Measurements from ENCODE around the gene PSKH1.

Gene PSKH1

DNA sequence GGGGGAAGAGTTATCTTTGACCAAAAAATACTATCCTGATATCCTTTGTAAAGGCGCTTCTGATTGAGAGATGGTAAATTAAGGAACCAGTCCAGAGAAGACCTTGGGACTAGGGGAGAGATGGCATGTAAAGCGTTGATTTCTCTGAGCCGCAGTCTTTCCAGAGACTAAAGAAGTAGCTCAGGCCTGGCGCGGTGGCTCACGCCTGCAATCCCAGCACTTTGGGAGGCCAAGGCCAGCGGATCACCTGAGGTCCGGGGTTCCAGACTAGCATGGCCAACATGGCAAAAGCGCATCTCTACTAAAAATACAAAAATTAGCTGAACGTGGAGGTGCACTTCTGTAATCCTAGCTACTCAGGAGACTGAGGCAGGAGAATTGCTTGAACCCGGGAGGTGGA lies 44.9 kb upstream of the PSKH1 start:
- TF ChIP-seq NFIC (IDR thresholded peaks at IDR 0.05) (no peak), YY1 (IDR thresholded peaks at IDR 0.05; ENCODE audit: low read depth) (no peak), RAD21 (IDR thresholded peaks at IDR 0.05; ENCODE audit: low read depth) (no peak), FOXM1 (IDR thresholded peaks at IDR 0.05; ENCODE audit: borderline replicate concordance, low read depth) (no peak), CEBPB (IDR thresholded peaks at IDR 0.05) (no peak), ZBTB7A (IDR thresholded peaks at IDR 0.05; ENCODE audit: low read depth) (no peak), CREB1 (IDR thresholded peaks at IDR 0.05; ENCODE audit: low read depth) (no peak), EGR1 (IDR thresholded peaks at IDR 0.05) (no peak), TEAD4 (IDR thresholded peaks at IDR 0.05) (no peak), TAF1 (IDR thresholded peaks at IDR 0.05; ENCODE audit: low read depth) (no peak), TCF12 (IDR thresholded peaks at IDR 0.05; ENCODE audit: low read depth) (no peak)
- TF ChIP-seq, protein P1, sequence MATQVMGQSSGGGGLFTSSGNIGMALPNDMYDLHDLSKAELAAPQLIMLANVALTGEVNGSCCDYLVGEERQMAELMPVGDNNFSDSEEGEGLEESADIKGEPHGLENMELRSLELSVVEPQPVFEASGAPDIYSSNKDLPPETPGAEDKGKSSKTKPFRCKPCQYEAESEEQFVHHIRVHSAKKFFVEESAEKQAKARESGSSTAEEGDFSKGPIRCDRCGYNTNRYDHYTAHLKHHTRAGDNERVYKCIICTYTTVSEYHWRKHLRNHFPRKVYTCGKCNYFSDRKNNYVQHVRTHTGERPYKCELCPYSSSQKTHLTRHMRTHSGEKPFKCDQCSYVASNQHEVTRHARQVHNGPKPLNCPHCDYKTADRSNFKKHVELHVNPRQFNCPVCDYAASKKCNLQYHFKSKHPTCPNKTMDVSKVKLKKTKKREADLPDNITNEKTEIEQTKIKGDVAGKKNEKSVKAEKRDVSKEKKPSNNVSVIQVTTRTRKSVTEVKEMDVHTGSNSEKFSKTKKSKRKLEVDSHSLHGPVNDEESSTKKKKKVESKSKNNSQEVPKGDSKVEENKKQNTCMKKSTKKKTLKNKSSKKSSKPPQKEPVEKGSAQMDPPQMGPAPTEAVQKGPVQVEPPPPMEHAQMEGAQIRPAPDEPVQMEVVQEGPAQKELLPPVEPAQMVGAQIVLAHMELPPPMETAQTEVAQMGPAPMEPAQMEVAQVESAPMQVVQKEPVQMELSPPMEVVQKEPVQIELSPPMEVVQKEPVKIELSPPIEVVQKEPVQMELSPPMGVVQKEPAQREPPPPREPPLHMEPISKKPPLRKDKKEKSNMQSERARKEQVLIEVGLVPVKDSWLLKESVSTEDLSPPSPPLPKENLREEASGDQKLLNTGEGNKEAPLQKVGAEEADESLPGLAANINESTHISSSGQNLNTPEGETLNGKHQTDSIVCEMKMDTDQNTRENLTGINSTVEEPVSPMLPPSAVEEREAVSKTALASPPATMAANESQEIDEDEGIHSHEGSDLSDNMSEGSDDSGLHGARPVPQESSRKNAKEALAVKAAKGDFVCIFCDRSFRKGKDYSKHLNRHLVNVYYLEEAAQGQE (IDR thresholded peaks at IDR 0.05; ENCODE audit: low read depth): no peak

DNA sequence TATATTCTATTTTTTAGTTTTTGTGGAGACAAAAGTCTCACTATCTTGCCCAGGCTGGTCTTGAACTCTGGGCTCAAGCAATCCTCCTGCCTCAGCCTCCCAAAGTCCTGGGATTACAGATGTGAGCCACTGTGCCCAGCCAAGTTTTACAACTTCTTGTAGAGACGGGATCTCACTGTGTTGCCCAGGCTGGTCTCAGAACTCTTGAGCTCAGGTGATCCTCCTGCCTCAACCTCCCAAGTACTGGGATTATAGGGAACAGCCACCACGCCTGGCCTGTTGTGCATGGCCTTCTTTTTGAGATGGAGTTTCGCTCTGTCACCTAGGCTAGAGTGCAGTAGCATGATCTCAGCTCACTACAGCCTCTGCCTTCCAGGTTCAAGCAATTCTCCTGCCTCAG lies 39.4 kb upstream of the PSKH1 start:
- TF ChIP-seq TCF12 (IDR thresholded peaks at IDR 0.05; ENCODE audit: low read depth) (no peak), EP300 (IDR thresholded peaks at IDR 0.05; ENCODE audit: borderline replicate concordance) (no peak), FOXM1 (IDR thresholded peaks at IDR 0.05; ENCODE audit: borderline replicate concordance, low read depth) (no peak), RAD21 (IDR thresholded peaks at IDR 0.05; ENCODE audit: low read depth) (no peak), CEBPB (IDR thresholded peaks at IDR 0.05) (no peak)

- TF ChIP-seq CEBPB (IDR thresholded peaks at IDR 0.05) (no peak), TEAD4 (IDR thresholded peaks at IDR 0.05) (no peak), YY1 (IDR thresholded peaks at IDR 0.05; ENCODE audit: low read depth) (no peak), RAD21 (IDR thresholded peaks at IDR 0.05; ENCODE audit: low read depth) (no peak)
Measured at GRCh38 chr16:67855789-67856188, 37.3 kb upstream of the PSKH1 start.

DNA sequence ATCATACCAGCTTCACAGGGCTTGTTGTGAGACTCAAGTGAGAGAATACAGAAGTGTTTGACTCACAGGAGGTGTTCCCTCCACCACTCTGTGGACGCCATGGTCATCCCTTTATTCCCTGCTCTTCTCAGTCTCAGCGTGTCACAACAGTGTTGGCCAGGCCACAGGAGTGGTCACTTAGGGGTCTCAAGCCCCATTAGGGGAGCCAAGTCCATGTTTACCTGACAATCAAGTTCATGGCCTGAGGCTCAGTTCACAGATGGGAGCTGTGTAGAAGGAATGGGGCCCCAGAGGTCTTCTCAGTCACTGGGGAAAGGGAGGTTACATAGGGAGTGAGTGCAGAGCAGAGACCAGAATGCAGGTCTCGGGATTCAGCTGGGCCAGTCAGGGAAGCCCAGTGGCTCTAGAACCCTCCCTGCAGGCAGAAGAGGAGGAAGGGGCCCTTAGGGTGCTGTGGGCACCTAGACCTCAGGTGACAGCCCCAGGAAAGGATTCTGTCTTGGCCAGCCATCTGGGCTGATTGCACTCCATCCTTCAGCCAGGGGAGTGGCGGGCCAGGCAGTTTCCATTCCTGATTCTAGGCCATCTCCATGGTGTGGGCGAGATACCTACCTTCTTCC lies 36.0 kb upstream of the PSKH1 start:
- TF ChIP-seq CEBPB (IDR thresholded peaks at IDR 0.05) (no peak), TAF1 (IDR thresholded peaks at IDR 0.05; ENCODE audit: low read depth) (no peak), TEAD4 (IDR thresholded peaks at IDR 0.05) (no peak), YY1 (IDR thresholded peaks at IDR 0.05; ENCODE audit: low read depth) (no peak), TCF12 (IDR thresholded peaks at IDR 0.05; ENCODE audit: low read depth) (no peak), EP300 (IDR thresholded peaks at IDR 0.05; ENCODE audit: borderline replicate concordance) (no peak), EGR1 (IDR thresholded peaks at IDR 0.05) (no peak), ZBTB7A (IDR thresholded peaks at IDR 0.05; ENCODE audit: low read depth) (no peak), NFIC (IDR thresholded peaks at IDR 0.05) (no peak), CREB1 (IDR thresholded peaks at IDR 0.05; ENCODE audit: low read depth) (no peak)
- TF ChIP-seq, protein P2, sequence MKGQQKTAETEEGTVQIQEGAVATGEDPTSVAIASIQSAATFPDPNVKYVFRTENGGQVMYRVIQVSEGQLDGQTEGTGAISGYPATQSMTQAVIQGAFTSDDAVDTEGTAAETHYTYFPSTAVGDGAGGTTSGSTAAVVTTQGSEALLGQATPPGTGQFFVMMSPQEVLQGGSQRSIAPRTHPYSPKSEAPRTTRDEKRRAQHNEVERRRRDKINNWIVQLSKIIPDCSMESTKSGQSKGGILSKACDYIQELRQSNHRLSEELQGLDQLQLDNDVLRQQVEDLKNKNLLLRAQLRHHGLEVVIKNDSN (IDR thresholded peaks at IDR 0.05): no peak

GRCh38 chr16:67857547-67858233 lies 35.4 kb upstream of the PSKH1 start:
- TF ChIP-seq YY1 (IDR thresholded peaks at IDR 0.05; ENCODE audit: low read depth): no peak
- no peak for TF ChIP-seq EP300 (IDR thresholded peaks at IDR 0.05; ENCODE audit: borderline replicate concordance)
- no peak for TF ChIP-seq TEAD4 (IDR thresholded peaks at IDR 0.05)
- TF ChIP-seq MAX (IDR thresholded peaks at IDR 0.05): no peak
- TF ChIP-seq TAF1 (IDR thresholded peaks at IDR 0.05; ENCODE audit: low read depth): no peak
- TF ChIP-seq TCF12 (IDR thresholded peaks at IDR 0.05; ENCODE audit: low read depth): no peak
- TF ChIP-seq, protein P1 (IDR thresholded peaks at IDR 0.05; ENCODE audit: low read depth): no peak

DNA sequence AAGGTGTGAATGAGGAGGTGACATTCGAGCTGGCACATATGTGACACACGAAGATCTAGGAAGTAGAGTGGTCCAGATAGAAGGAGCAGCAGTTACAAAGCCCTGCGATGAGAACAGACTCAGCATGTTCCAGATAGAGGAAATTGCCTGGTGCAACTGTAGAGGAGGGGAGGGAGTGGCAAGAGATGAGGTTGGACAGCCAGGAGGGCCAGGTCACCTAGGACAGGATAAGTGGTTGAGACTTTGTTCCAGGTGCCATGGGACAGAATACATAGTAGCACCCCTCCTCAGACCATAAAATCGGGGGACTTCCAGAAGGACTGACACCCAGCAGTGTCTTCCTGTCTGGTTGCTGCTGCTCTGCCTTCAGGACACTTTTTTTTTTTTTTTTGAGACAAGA lies 34.6 kb upstream of the PSKH1 start:
- TF ChIP-seq EGR1 (IDR thresholded peaks at IDR 0.05) (no peak), TAF1 (IDR thresholded peaks at IDR 0.05; ENCODE audit: low read depth) (no peak), CEBPB (IDR thresholded peaks at IDR 0.05) (no peak), CREB1 (IDR thresholded peaks at IDR 0.05; ENCODE audit: low read depth) (no peak), NFIC (IDR thresholded peaks at IDR 0.05) (no peak), FOXM1 (IDR thresholded peaks at IDR 0.05; ENCODE audit: borderline replicate concordance, low read depth) (no peak), EP300 (IDR thresholded peaks at IDR 0.05; ENCODE audit: borderline replicate concordance) (no peak), TEAD4 (IDR thresholded peaks at IDR 0.05) (no peak), ZBTB7A (IDR thresholded peaks at IDR 0.05; ENCODE audit: low read depth) (no peak), TCF12 (IDR thresholded peaks at IDR 0.05; ENCODE audit: low read depth) (no peak), MAX (IDR thresholded peaks at IDR 0.05) (no peak), YY1 (IDR thresholded peaks at IDR 0.05; ENCODE audit: low read depth) (no peak), RAD21 (IDR thresholded peaks at IDR 0.05; ENCODE audit: low read depth) (no peak)
- TF ChIP-seq, protein P1 (IDR thresholded peaks at IDR 0.05; ENCODE audit: low read depth): no peak
- TF ChIP-seq, protein P2 (IDR thresholded peaks at IDR 0.05): no peak

Data from Ishikawa (cell line).